HG02678 (cell line): Measurements from ENCODE around the gene PAQR9.

Source experiments
- ATAC-seq: cut with Tn5 transposase; IDR thresholded peaks from one replicate; pipeline ENCODE4 v1.9.1; 2021; ENCODE audit warnings: mild to moderate bottlenecking, moderate library complexity; ENCODE audit not compliant: unreplicated experiment

The PAQR9 gene

GRCh38 chr3:142983318-142983717, 19.8 kb upstream of the PAQR9 start:
- no peak for ATAC-seq

- ATAC-seq = no peak
These were observed 18.7 kb upstream of the PAQR9 start for GRCh38 chr3:142982038-142982773.

GRCh38 chr3:142981108-142981507, 17.6 kb upstream of the PAQR9 start:
- no peak for ATAC-seq

GRCh38 chr3:142977399-142977728, 13.9 kb upstream of the PAQR9 start:
- ATAC-seq = no peak

- no peak for ATAC-seq
These were observed 13.3 kb upstream of the PAQR9 start for GRCh38 chr3:142976621-142977398.

- ATAC-seq = no peak
These were observed 12.0 kb upstream of the PAQR9 start for GRCh38 chr3:142975316-142975995.

GRCh38 chr3:142973217-142974009, 9.9 kb upstream of the PAQR9 start:
- no peak for ATAC-seq

- no peak for ATAC-seq
These were observed 8.7 kb upstream of the PAQR9 start for GRCh38 chr3:142972092-142972753.

- no peak for ATAC-seq
These were observed 8.0 kb upstream of the PAQR9 start for GRCh38 chr3:142971431-142971830.

GRCh38 chr3:142968319-142969025, 5.0 kb upstream of the PAQR9 start:
- no peak for ATAC-seq

- ATAC-seq = no peak
These were observed 3.3 kb upstream of the PAQR9 start for GRCh38 chr3:142966808-142967207.

- no peak for ATAC-seq
These were observed 2.1 kb upstream of the PAQR9 start for GRCh38 chr3:142965581-142965980.

- ATAC-seq = peak; percentile 41
These were observed 299 bp downstream of the PAQR9 start for GRCh38 chr3:142963234-142963515.

- ATAC-seq = no peak
These were observed 797 bp downstream of the PAQR9 start for GRCh38 chr3:142962520-142963233.

GRCh38 chr3:142962175-142962519, 1.3 kb downstream of the PAQR9 start:
- no peak for ATAC-seq

- ATAC-seq = no peak
These were observed 1.9 kb downstream of the PAQR9 start for GRCh38 chr3:142961539-142961938.

GRCh38 chr3:142960322-142960850, 3.1 kb downstream of the PAQR9 start:
- no peak for ATAC-seq

- no peak for ATAC-seq
These were observed 4.8 kb downstream of the PAQR9 start for GRCh38 chr3:142958707-142959106.

GRCh38 chr3:142953443-142953842, 10.0 kb downstream of the PAQR9 start:
- ATAC-seq = no peak
